Esophagus muscularis mucosa (tissue), 4 donors: ENCODE measurements around the gene ZKSCAN2. TPM values are rescaled to one million over a fixed set of nuclear protein-coding genes. Genes with fewer than 3 reads are reported as not detected.

ENCODE experiments used
- DNase-seq: peaks from one replicate; pipeline ENCODE4 v3.0.0-alpha.2; 2017; ENCODE audit errors: extremely low spot score
- H3K27ac ChIP-seq, 4 donors: fragments of 200-600 bp; sonication (generic); replicated peaks in 1 of 4; 1 replicate in 3 of 4; 2 replicates in 1 of 4; pipeline ENCODE4 v1.5.1; 2016 to 2019; ENCODE audit warnings: mild to moderate bottlenecking in 1 of 4
- H3K27me3 ChIP-seq, 4 donors: fragments of 200-600 bp; sonication (generic); one replicate each; pipeline versions ENCODE4 v1.5.1 to v1.6.0; 2016 to 2019
- H3K36me3 ChIP-seq, 4 donors: fragments of 200-600 bp; sonication (generic); one replicate each; pipeline ENCODE4 v1.5.1; 2016 to 2019
- H3K4me1 ChIP-seq, 4 donors: fragments of 200-600 bp; sonication (generic); one replicate each; pipeline ENCODE4 v1.5.1; 2016 to 2019
- H3K4me3 ChIP-seq, 4 donors: fragments of 200-600 bp; sonication (generic); 1 replicate in 2 of 4; 2 replicates in 2 of 4; pipeline ENCODE4 v1.5.1; 2016 to 2019; ENCODE audit warnings: mild to moderate bottlenecking in 4 of 4, moderate library complexity in 1 of 4
- H3K9me3 ChIP-seq, 4 donors: fragments of 200-600 bp; sonication (generic); 1 replicate in 3 of 4; 2 replicates in 1 of 4; pipeline ENCODE4 v1.5.1; 2016 to 2019
- CTCF ChIP-seq, 3 experiments: fragments of 200-600 bp in 2 of 3; fragments of 450-650 bp in 1 of 3; sonication (generic) in 2 of 3; IDR thresholded peaks; one replicate each; pipeline ENCODE4 v1.5.1; 2017 to 2019; ENCODE audit warnings: antibody characterized with exemption in 3 of 3, mild to moderate bottlenecking in 2 of 3, moderate library complexity in 1 of 3
- EP300 ChIP-seq: sonication (generic); formaldehyde crosslinking; IDR thresholded peaks from one replicate; pipeline ENCODE4 v1.6.1; 2017; ENCODE audit warnings: antibody characterized with exemption
- POLR2A ChIP-seq: fragments of 450-650 bp; IDR thresholded peaks from one replicate; pipeline ENCODE4 v1.6.1; 2017; ENCODE audit warnings: antibody characterized with exemption, moderate library complexity, mild to moderate bottlenecking, low read depth
- POLR2AphosphoS5 ChIP-seq, 2 donors: sonication (generic); formaldehyde crosslinking; IDR thresholded peaks; one replicate each; pipeline ENCODE4 v1.6.1; 2017; ENCODE audit warnings: antibody characterized with exemption in 2 of 2
- WGBS: methylation state at CpG from one replicate; pipeline ENCODE4 v1.1.5; 2018; 5-methylcytosine and 5-hydroxymethylcytosine counted together
- intact Hi-C: fragments of 100-400 bp; cut with DNase I; formaldehyde crosslinking; loops from one replicate; pipeline ENCODE4 v1.15.1; 2023
- total RNA-seq, 4 donors: library from RNA; depleted of rRNA; stranded (reverse); fragments of >200 nt; gene quantifications; one replicate each; pipeline versions ENCODE4 v1.1.0 to v1.2.1, GENCODE V29; 2016

ZKSCAN2 gene
- total RNA-seq, 4 donors from 2014 or later = 3.7 to 5.3 (median 4.5) TPM

DNA sequence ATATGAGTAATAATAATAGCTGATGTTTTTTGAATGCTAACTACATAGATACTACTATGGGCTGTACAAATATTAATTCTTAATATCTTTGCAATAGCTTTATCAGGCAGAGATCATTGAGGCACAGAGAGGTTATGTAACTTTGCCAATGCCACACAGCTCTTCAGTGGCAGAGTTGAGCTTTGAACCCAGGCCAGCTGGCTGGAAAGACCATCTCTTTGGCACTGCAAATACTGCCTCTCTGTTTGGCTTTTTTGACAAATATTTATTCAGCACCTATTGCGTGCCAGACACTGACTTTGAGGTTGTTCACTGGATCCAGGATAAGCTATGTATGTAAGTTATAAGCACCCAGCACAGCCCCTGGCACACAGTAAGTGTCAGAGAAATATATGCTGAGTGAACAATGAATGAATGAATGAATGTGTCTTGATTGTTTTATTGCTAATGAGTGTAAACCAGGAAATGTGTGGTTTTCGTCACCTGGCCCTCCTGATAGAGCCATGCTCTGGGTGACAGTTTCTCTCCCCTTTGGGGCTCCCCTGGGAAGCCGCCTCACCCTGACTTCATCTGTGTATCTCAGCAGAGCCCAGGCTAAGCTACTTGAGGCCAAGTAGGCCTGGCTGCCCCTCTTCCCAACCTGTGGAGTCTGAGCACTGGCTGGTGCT is 38.4 kb downstream of the ZKSCAN2 start:
- H3K4me1 ChIP-seq = no peaks in the 10 kb centered on the region
- no peaks in the 10 kb centered on the region for H3K27me3 ChIP-seq
- H3K36me3 ChIP-seq = no peaks in the 10 kb centered on the region
- 84% methylated on average over 3 of the region's 3 CpGs for WGBS
- no peak for TF ChIP-seq CTCF (IDR thresholded peaks at IDR 0.05)
- TF ChIP-seq POLR2A = no peak
- no peak for TF ChIP-seq POLR2AphosphoS5 (IDR thresholded peaks at IDR 0.05)
- intact Hi-C loops = no loop called here
- no peak overlapping the region for H3K4me3 ChIP-seq
- H3K27ac ChIP-seq = no peak overlapping the region
- H3K9me3 ChIP-seq = no peaks in the 10 kb centered on the region
- no peak for DNase-seq

- 95% methylated on average over 4 of the region's 4 CpGs for WGBS
- Histone ChIP-seq H3K4me3 (no peak overlapping the region), H3K36me3 (no peaks in the 10 kb centered on the region), H3K9me3 (no peaks in the 10 kb centered on the region), H3K27me3 (no peaks in the 10 kb centered on the region), H3K4me1 (no peaks in the 10 kb centered on the region), H3K27ac (no peak overlapping the region)
- TF ChIP-seq POLR2A = no peak
- TF ChIP-seq POLR2AphosphoS5 (IDR thresholded peaks at IDR 0.05) = no peak
- no peak for TF ChIP-seq EP300
- no peak for TF ChIP-seq CTCF (IDR thresholded peaks at IDR 0.05)
- intact Hi-C loops = no loop called here
- no peak for DNase-seq
Measured at GRCh38 chr16:25217921-25218320, 39.7 kb downstream of the ZKSCAN2 start.

DNA sequence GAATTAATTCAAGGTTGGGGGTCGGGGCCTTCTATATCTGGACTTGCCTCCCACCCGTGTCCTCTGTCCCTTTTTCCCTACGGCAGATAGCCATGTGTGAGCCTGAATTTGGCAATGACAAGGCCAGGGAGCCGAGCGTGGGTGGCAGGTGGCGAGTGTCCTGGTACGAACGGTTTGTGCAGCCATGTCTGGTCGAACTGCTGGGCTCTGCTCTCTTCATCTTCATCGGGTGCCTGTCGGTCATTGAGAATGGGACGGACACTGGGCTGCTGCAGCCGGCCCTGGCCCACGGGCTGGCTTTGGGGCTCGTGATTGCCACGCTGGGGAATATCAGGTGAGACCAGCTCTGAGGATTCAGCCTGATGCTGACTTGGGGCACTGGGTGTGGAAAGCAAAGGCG is 40.5 kb downstream of the ZKSCAN2 start:
- no peak for TF ChIP-seq CTCF (IDR thresholded peaks at IDR 0.05)
- no peak for TF ChIP-seq EP300
- TF ChIP-seq POLR2AphosphoS5 (IDR thresholded peaks at IDR 0.05) = no peak
- no peak for TF ChIP-seq POLR2A
- H3K4me3 ChIP-seq = no peak overlapping the region
- no peaks in the 10 kb centered on the region for H3K9me3 ChIP-seq
- WGBS = 85% methylated on average over 13 of the region's 17 CpGs
- H3K27me3 ChIP-seq = no peaks in the 10 kb centered on the region
- H3K4me1 ChIP-seq = no peaks in the 10 kb centered on the region
- no peaks in the 10 kb centered on the region for H3K36me3 ChIP-seq
- DNase-seq = no peak
- intact Hi-C loops = no loop called here
- H3K27ac ChIP-seq = no peak overlapping the region

DNA sequence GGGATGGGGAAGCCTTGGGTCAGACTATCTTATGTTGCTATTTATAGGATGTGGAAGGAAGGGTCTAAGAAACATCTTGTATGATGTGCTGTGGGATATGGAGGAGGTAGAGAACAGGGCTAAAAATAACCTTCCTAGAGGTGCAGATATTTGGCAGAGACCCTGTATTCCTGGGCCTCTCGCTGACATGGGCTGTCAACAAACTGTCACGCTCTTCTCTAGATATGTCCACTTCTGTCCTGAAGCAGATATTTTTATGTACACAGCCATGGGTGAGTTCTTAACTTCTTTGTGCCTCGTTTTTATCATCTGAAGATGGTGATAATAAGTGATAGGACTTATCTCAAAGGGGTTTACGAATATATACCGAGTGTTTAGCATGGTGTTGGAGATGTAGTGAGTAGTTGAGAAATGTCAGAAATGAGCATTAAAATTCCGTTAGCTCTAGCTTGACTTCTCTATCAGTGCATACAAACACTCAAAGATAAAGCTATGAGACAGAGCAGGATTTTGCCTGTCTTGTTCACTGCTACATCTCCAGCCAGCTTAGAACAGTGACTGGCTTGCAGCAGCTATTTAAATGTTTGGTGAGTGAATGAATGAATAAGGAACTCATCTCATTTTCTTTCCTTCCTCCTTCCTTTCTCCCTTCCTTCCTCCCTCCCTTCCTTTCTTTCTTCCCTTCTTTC is 43.8 kb downstream of the ZKSCAN2 start:
- TF ChIP-seq CTCF (IDR thresholded peaks at IDR 0.05) = no peak
- TF ChIP-seq EP300 = no peak
- TF ChIP-seq POLR2AphosphoS5 (IDR thresholded peaks at IDR 0.05) = no peak
- TF ChIP-seq POLR2A = no peak
- Histone ChIP-seq H3K27me3 (no peaks in the 10 kb centered on the region), H3K4me1 (no peaks in the 10 kb centered on the region), H3K4me3 (no peak overlapping the region), H3K36me3 (no peaks in the 10 kb centered on the region), H3K9me3 (no peaks in the 10 kb centered on the region), H3K27ac (no peak overlapping the region)
- intact Hi-C loops = no loop called here
- 44% methylated on average over 6 of the region's 6 CpGs for WGBS
- no peak for DNase-seq
